NCI-H748 treated with DMSO at 0.1 percent for 48 hours (cell line): ENCODE measurements around the gene CCDC175.
A peak's percentile ranks its signal among the peaks of the same experiment; 100 is the strongest.

Experiments
- DNase-seq: peaks from one replicate; lab custom pipeline; 2025; lab: John Stamatoyannopoulos, UW

Gene CCDC175

GRCh38 chr14:59482541-59483331 lies 93.9 kb downstream of the CCDC175 start:
- DNase-seq, result no peak

- DNase-seq, result no peak
These were observed 94.6 kb downstream of the CCDC175 start for GRCh38 chr14:59481871-59482540.

- DNase-seq, result no peak
These were observed 95.2 kb downstream of the CCDC175 start for GRCh38 chr14:59481407-59481806.

GRCh38 chr14:59480166-59480565 lies 96.4 kb downstream of the CCDC175 start:
- DNase-seq, result no peak

GRCh38 chr14:59478540-59478939 lies 98.1 kb downstream of the CCDC175 start:
- DNase-seq, result no peak

GRCh38 chr14:59475709-59476108 lies 100.9 kb downstream of the CCDC175 start:
- no peak for DNase-seq

- DNase-seq, result no peak
These were observed 102.4 kb downstream of the CCDC175 start for GRCh38 chr14:59474172-59474571.

GRCh38 chr14:59465316-59466135 lies 111.1 kb downstream of the CCDC175 start, which contains the start of gene GPR135:
Gene GPR135, minus strand, starts transcription at chr14:59465380. Its CDS starts 154 bp downstream, at chr14:59465226.
- DNase-seq, result no peak

GRCh38 chr14:59464486-59465315 lies 111.9 kb downstream of the CCDC175 start:
- peak; percentile 48 for DNase-seq

- peak; percentile 36 for DNase-seq
These were observed 112.7 kb downstream of the CCDC175 start for GRCh38 chr14:59463787-59464485.

GRCh38 chr14:59461891-59462290 lies 114.7 kb downstream of the CCDC175 start:
- DNase-seq, result no peak

- no peak for DNase-seq
These were observed 116.2 kb downstream of the CCDC175 start for GRCh38 chr14:59460378-59460777.

GRCh38 chr14:59458486-59458885 lies 118.1 kb downstream of the CCDC175 start:
- no peak for DNase-seq

GRCh38 chr14:59455411-59455810 lies 121.2 kb downstream of the CCDC175 start:
- DNase-seq, result no peak
